SH-SY5Y (cell line): ENCODE data around the gene ASB16.

Source experiments
- GATA2 ChIP-seq: IDR thresholded peaks from 2 replicates; pipeline ENCODE4 v1.6.1; 2011; ENCODE audit warnings: mild to moderate bottlenecking, low read depth, low read length
- GATA3 ChIP-seq: IDR thresholded peaks from 2 replicates; pipeline ENCODE4 v1.6.1; 2011; ENCODE audit warnings: low read depth, mild to moderate bottlenecking, low read length, moderate library complexity

DNA sequence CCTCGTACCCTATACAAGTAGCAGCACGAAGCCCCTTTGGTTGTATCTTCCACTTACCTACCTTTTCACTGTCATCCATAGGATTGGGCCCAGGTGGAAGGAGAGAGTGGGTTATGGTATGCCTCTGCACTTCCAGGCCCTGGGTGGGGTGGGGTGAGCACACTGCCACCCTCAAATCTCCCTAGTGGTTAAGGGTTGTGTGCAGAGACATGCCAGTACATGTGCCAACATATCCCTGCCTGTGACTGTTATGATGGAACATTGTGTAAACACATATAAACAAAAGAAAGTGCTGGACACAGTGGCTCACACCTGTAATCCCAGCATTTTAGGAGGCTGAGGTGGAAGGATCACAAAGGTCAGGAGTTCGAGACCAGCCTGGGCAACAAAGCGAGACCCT, 17.6 kb upstream of the ASB16 start:
- TF ChIP-seq GATA2, result no peak
- TF ChIP-seq GATA3, result no peak
